NCI-H446 treated with DMSO at 0.1 percent for 48 hours (cell line): ENCODE data around the gene ASB16.

ENCODE experiments used
- DNase-seq: peaks from one replicate; lab custom pipeline; 2025; lab: John Stamatoyannopoulos, UW

The ASB16 gene

GRCh38 chr17:44210342-44211192 is 40.1 kb downstream of the ASB16 start:
- DNase-seq, result no peak

- no peak for DNase-seq
Observed at GRCh38 chr17:44211281-44212265, 41.1 kb downstream of the ASB16 start.

GRCh38 chr17:44212507-44213402 is 42.3 kb downstream of the ASB16 start:
- no peak for DNase-seq

GRCh38 chr17:44213403-44214229 is 43.1 kb downstream of the ASB16 start:
- no peak for DNase-seq

- DNase-seq, result no peak
Observed at GRCh38 chr17:44214230-44214494, 43.7 kb downstream of the ASB16 start.

- no peak for DNase-seq
Observed at GRCh38 chr17:44214896-44215295, 44.4 kb downstream of the ASB16 start.

- no peak for DNase-seq
Observed at GRCh38 chr17:44216173-44216572, 45.7 kb downstream of the ASB16 start.

GRCh38 chr17:44216694-44217093 is 46.2 kb downstream of the ASB16 start:
- no peak for DNase-seq

- no peak for DNase-seq
Observed at GRCh38 chr17:44217738-44218343, 47.3 kb downstream of the ASB16 start.

- DNase-seq, result peak; percentile 79
Observed at GRCh38 chr17:44218344-44219107, 48.0 kb downstream of the ASB16 start.

GRCh38 chr17:44219108-44219615 is 48.7 kb downstream of the ASB16 start:
- DNase-seq, result no peak

- peak; percentile 38 for DNase-seq
Observed at GRCh38 chr17:44219616-44220212, 49.2 kb downstream of the ASB16 start, which contains the start of gene UBTF. Gene UBTF, minus strand, starts transcription at chr17:44219675. Its CDS starts 1,446 bp downstream, at chr17:44218229.

GRCh38 chr17:44220213-44221083 is 49.9 kb downstream of the ASB16 start:
- no peak for DNase-seq

GRCh38 chr17:44221084-44221861 is 50.8 kb downstream of the ASB16 start:
- peak; percentile 81 for DNase-seq

GRCh38 chr17:44221862-44222111 is 51.3 kb downstream of the ASB16 start:
- DNase-seq, result no peak

- DNase-seq, result no peak
Observed at GRCh38 chr17:44222112-44222869, 51.8 kb downstream of the ASB16 start.

- peak; percentile 95 for DNase-seq
Observed at GRCh38 chr17:44223541-44224071, 53.1 kb downstream of the ASB16 start.
